ENCODE data around the gene SNX8. TPM values are rescaled to one million over a fixed set of nuclear protein-coding genes. Genes with fewer than 3 reads are reported as not detected.

Gene SNX8
- polyA plus RNA-seq, 1 donor from 2014 or later, result 5.7 TPM

DNA sequence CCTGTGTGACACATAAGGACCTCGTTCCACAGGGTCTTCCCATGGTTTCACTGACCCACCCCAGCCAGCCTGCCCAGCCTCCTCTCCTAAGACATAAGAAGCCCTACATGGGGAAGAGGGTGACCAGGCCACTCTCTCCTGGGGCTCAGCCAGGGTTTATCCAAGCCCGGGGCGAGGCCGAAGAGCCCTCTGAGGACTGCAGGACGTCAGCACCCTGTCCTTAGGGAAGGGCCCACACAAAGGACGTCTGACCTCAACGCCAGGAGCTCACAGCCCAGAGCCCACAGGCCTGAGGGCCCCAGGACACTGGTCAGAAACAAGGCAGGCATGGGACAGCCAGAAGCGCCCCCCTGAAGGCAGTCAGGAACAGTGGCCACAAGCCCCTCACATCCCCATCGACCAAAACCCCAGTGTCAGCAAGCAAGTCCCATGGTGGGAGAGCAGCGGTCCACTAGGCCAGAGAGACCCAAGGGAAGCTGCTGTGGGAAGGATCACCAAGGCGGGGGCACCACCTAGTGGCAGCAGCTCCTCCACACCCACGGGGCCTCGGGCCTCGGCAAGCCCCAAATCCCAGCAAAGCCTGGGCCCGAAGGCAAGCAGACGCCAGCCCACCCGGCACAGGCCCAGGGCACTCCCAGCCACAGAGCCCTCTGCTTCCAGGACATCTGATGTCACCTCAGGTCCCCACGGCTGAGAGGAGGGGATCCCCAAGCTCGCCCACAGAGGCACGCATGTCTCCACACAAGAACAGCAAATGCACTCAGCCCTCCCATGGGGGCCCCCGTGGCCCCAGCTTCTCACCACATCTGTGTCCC lies 104.9 kb downstream of the SNX8 start:
- Histone ChIP-seq H3K9me2 (ENCODE audit: insufficient read depth, low read length) (no peaks in the 10 kb centered on the region), H4K20me1 (ENCODE audit: insufficient read depth) (no peaks in the 10 kb centered on the region), H3K27me3 (ENCODE audit: insufficient read depth, low read depth, low read length) (no peaks in the 10 kb centered on the region), H3K27ac (ENCODE audit: low read length) (no peak overlapping the region), H3K9ac (ENCODE audit: low read length) (no peak overlapping the region), H3K4me3 (ENCODE audit: low read length) (no peak overlapping the region), H3F3A (ENCODE audit: insufficient read depth, low read length, poor library complexity, severe bottlenecking) (no peaks in the 10 kb centered on the region), H2AFZ (ENCODE audit: low read depth, low read length) (no peak overlapping the region), H3K4me2 (ENCODE audit: low read length) (no peak overlapping the region), H3K79me2 (replicated peaks; ENCODE audit: insufficient read depth, low read length) (no peaks in the 10 kb centered on the region), H3K36me3 (ENCODE audit: insufficient read depth, low read length) (peaks cover 6% of the 10 kb centered on the region), H3K9me3 (ENCODE audit: low read length) (no peaks in the 10 kb centered on the region)
- TF ChIP-seq RAD21 (conservative IDR thresholded peaks at IDR 0.05) (peak; percentile 90), EZH2 (IDR thresholded peaks at IDR 0.05; ENCODE audit: borderline replicate concordance, insufficient read depth, low read length, poor library complexity, severe bottlenecking) (no peak), MXI1 (conservative IDR thresholded peaks at IDR 0.05; ENCODE audit: poor library complexity, severe bottlenecking) (no peak), SMC3 (conservative IDR thresholded peaks at IDR 0.05; ENCODE audit: poor library complexity) (peak; percentile 94), TAF1 (IDR thresholded peaks at IDR 0.05; ENCODE audit: low read depth) (no peak)
- TF ChIP-seq, protein P1, sequence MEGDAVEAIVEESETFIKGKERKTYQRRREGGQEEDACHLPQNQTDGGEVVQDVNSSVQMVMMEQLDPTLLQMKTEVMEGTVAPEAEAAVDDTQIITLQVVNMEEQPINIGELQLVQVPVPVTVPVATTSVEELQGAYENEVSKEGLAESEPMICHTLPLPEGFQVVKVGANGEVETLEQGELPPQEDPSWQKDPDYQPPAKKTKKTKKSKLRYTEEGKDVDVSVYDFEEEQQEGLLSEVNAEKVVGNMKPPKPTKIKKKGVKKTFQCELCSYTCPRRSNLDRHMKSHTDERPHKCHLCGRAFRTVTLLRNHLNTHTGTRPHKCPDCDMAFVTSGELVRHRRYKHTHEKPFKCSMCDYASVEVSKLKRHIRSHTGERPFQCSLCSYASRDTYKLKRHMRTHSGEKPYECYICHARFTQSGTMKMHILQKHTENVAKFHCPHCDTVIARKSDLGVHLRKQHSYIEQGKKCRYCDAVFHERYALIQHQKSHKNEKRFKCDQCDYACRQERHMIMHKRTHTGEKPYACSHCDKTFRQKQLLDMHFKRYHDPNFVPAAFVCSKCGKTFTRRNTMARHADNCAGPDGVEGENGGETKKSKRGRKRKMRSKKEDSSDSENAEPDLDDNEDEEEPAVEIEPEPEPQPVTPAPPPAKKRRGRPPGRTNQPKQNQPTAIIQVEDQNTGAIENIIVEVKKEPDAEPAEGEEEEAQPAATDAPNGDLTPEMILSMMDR (IDR thresholded peaks at IDR 0.05; ENCODE audit: poor library complexity, severe bottlenecking), result peak; percentile 85

DNA sequence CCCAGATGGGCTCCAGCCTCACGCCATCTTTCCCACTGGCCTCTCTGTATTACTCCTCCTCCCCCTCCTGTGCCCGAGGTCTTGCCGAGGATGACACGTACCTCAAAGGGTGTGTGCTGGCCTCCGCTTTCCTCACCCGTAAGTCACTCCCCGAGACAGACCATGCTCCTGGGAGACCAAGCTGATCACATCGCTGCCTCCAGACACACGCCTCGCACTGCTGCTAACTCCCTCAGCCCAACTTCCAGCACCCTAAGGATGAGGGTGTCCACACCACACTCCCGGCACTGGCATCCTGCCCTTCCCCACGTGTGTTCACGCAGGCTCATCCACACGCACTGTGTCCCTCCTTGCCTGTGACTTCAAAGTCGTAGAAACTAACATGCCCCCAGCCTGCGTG lies 105.5 kb downstream of the SNX8 start:
- Histone ChIP-seq H3K27ac (ENCODE audit: low read length) (no peak overlapping the region), H3K4me2 (ENCODE audit: low read length) (no peak overlapping the region), H3K27me3 (ENCODE audit: insufficient read depth, low read depth, low read length) (no peaks in the 10 kb centered on the region), H3K9me2 (ENCODE audit: insufficient read depth, low read length) (no peaks in the 10 kb centered on the region), H4K20me1 (ENCODE audit: insufficient read depth) (no peaks in the 10 kb centered on the region), H3K36me3 (ENCODE audit: insufficient read depth, low read length) (no peaks in the 10 kb centered on the region), H3F3A (ENCODE audit: insufficient read depth, low read length, poor library complexity, severe bottlenecking) (no peaks in the 10 kb centered on the region), H3K4me3 (ENCODE audit: low read length) (no peak overlapping the region), H3K79me2 (replicated peaks; ENCODE audit: insufficient read depth, low read length) (no peaks in the 10 kb centered on the region), H3K9ac (ENCODE audit: low read length) (no peak overlapping the region), H2AFZ (ENCODE audit: low read depth, low read length) (no peak overlapping the region), H3K9me3 (ENCODE audit: low read length) (no peaks in the 10 kb centered on the region)
- TF ChIP-seq EP300 (conservative IDR thresholded peaks at IDR 0.05; ENCODE audit: poor library complexity, severe bottlenecking), result no peak
- no peak for TF ChIP-seq SMC3 (conservative IDR thresholded peaks at IDR 0.05; ENCODE audit: poor library complexity)
- TF ChIP-seq RAD21 (conservative IDR thresholded peaks at IDR 0.05), result no peak
- TF ChIP-seq, protein P1 (IDR thresholded peaks at IDR 0.05; ENCODE audit: poor library complexity, severe bottlenecking), result no peak
- TF ChIP-seq, protein P2, sequence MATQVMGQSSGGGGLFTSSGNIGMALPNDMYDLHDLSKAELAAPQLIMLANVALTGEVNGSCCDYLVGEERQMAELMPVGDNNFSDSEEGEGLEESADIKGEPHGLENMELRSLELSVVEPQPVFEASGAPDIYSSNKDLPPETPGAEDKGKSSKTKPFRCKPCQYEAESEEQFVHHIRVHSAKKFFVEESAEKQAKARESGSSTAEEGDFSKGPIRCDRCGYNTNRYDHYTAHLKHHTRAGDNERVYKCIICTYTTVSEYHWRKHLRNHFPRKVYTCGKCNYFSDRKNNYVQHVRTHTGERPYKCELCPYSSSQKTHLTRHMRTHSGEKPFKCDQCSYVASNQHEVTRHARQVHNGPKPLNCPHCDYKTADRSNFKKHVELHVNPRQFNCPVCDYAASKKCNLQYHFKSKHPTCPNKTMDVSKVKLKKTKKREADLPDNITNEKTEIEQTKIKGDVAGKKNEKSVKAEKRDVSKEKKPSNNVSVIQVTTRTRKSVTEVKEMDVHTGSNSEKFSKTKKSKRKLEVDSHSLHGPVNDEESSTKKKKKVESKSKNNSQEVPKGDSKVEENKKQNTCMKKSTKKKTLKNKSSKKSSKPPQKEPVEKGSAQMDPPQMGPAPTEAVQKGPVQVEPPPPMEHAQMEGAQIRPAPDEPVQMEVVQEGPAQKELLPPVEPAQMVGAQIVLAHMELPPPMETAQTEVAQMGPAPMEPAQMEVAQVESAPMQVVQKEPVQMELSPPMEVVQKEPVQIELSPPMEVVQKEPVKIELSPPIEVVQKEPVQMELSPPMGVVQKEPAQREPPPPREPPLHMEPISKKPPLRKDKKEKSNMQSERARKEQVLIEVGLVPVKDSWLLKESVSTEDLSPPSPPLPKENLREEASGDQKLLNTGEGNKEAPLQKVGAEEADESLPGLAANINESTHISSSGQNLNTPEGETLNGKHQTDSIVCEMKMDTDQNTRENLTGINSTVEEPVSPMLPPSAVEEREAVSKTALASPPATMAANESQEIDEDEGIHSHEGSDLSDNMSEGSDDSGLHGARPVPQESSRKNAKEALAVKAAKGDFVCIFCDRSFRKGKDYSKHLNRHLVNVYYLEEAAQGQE (IDR thresholded peaks at IDR 0.05; ENCODE audit: borderline replicate concordance), result no peak
- no peak for TF ChIP-seq MXI1 (conservative IDR thresholded peaks at IDR 0.05; ENCODE audit: poor library complexity, severe bottlenecking)
- TF ChIP-seq EZH2 (IDR thresholded peaks at IDR 0.05; ENCODE audit: borderline replicate concordance, insufficient read depth, low read length, poor library complexity, severe bottlenecking), result no peak
- no peak for TF ChIP-seq TAF1 (IDR thresholded peaks at IDR 0.05; ENCODE audit: low read depth)
- no peak for TF ChIP-seq POLR2AphosphoS5 (IDR thresholded peaks at IDR 0.05)

All from neural cell (in vitro differentiated cells).